NCI-H1930 (cell line): ENCODE data around the gene ROBO2.
A peak's percentile ranks its signal among the peaks of the same experiment; 100 is the strongest.

Experiments used
- DNase-seq, 2 experiments: peaks; one replicate each; lab custom pipeline; 2025; lab: John Stamatoyannopoulos, UW

The ROBO2 gene

GRCh38 chr3:77412584-77412983, 372.7 kb downstream of the ROBO2 start:
- DNase-seq = no peak

DNA sequence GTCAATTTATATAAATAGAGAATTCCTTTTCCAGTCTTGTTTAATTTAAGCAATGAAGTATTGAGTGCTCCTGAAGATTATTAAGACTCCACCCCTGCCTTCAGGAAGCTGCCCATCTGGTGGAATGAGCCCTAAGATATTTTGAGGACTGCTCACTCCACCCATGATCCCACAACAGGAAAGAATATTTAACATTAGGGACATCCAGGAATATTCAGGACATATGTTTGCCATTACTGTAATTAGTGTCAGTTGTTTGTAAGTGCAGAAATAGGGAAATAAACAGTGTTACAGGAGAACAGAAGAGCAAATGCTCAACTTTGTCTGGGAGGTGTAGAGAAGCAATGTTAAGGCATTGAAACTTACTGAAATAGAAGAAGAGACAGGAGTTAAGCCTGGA, 375.0 kb downstream of the ROBO2 start:
- DNase-seq = no peak

GRCh38 chr3:77420336-77420735, 380.4 kb downstream of the ROBO2 start:
- DNase-seq = peak in 1 of 2 experiments; percentile 0

- no peak for DNase-seq
Measured at GRCh38 chr3:77421916-77422315, 382.0 kb downstream of the ROBO2 start.

- no peak for DNase-seq
Measured at GRCh38 chr3:77426531-77426930, 386.6 kb downstream of the ROBO2 start.

DNA sequence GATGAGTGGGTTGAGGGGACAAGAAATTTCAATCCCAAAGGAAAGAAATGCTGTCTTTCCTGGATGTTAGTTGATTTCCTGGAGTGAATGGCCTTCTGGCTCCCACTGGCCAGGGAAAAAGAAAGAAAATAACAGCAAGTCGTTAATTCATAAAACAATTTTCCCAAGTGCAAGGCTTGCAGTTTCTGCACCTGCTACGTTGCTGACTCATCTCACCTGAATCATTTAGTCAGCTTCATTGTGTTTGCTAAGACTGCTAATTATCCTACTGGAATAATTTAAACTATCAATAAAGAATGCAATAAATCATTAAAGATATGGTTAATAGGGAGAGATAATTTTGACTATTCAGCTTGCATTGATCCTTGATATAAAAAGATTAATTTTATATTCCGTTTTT, 387.6 kb downstream of the ROBO2 start:
- no peak for DNase-seq

DNA sequence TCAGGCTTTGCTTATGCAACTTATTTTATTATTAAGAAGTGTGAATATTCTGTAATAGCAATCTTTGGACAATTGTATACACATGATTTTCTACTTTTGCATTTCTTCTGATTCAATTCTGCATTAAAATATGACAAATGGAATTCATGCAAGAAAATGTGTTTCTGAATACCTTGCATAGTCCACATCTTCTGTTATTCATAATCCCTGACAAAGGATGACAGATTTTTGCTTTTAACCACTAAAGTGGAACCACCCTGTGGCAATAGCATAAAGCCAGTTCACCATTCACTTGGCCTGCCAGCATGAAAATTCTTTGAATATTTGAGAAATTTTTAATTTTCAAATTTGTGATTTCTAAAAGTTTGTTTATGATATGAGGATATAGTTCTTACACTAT, 397.0 kb downstream of the ROBO2 start:
- DNase-seq = no peak

- no peak for DNase-seq
Measured at GRCh38 chr3:77446084-77446483, 406.2 kb downstream of the ROBO2 start.

GRCh38 chr3:77446761-77447160, 406.9 kb downstream of the ROBO2 start:
- no peak for DNase-seq

DNA sequence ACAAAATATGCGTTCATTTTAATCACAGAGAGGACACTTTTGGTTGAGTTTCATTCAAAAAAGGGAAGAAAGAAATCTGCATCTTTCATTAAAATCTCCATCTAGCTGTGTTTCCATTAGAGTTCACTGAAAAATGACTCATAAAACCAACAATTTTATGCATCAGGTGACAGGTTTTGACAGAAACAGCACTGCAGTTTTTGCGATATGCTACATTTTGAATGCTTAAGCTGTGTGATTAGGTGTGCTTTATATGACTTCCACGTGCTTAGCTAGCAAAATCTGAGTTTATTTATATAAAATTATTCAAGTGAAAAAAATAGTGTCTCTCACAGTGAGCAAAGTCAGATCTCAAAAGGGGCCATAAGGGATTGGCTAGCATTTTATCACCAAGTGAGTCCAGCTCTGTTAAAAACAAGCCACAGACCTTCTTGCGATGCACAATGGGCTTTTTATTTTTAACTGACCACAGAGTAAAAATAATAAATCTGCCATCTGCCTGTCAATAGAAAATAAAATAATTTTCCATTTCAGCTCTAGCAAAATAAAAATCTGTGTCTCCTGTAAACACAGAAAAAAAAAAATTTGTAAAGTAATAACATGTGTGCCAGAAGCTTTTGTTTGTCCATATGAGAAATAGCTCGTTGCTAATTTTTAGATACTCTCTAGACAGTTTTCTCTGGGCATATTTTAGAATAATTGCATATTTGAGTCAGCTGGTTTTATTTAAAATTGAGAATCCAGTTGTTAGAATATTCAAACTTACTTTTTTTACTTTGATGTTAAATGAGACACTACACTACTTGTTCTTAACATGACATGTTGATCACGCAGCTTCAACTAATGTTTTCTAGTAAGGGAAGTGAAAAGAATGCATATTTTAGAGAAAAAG, 409.8 kb downstream of the ROBO2 start:
- no peak for DNase-seq

DNA sequence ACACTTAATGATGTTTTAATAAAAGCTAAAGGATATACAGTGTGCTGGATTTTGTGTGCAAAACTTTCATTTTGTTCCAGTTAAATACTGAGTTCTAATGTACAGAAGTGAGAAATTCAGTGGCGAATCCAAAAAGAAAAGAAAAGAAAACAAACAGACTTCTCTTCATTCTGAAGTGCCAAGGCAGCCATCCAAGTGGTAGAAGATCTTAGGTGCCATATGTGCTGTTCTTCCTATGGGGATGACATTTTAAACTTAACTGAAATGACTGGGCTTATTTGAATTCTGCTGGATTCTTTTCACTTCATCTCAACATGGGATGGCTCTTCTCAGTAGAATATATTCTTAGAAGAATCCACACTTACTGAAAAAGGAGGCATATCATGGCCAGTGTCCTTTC, 416.5 kb downstream of the ROBO2 start:
- DNase-seq = no peak

DNA sequence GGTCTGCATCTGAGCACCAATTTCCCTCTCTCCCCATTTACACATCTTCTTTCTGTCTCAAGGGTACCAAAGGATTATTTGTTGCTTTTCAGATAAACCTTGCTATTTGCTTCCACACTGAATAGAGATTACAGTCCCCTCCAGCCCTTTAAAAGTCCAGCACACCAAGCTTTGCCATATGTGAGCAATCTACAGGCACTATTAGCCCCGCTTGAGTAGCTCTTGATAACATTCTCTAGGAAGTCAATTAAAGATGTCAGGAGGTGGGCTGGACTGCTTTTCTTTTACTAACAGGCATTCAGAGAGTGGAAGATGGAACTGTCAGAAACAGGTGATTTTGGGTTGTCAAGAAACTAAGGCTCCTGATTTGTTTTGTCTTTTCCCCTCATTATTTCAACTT, 417.0 kb downstream of the ROBO2 start:
- DNase-seq = no peak

GRCh38 chr3:77459926-77460325, 420.0 kb downstream of the ROBO2 start:
- no peak for DNase-seq

DNA sequence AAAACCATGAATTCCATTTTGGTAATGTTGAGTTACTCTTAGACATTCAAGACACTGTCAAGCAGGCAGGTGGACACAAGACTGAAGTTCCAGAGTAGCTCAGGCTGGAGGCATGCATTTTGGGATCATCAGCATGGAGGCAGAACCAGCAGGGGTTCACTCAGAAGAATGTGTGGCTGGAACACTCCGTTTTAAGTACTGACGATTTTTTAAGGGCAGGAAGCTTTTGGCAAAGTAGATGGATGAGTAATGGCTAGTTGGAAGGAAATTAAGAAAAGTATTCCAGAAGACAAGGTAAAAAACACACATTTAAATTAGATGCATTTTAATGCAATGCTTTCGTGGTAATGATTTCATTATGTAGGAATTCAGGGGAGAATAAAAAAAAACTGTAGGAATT, 420.4 kb downstream of the ROBO2 start:
- no peak for DNase-seq

DNA sequence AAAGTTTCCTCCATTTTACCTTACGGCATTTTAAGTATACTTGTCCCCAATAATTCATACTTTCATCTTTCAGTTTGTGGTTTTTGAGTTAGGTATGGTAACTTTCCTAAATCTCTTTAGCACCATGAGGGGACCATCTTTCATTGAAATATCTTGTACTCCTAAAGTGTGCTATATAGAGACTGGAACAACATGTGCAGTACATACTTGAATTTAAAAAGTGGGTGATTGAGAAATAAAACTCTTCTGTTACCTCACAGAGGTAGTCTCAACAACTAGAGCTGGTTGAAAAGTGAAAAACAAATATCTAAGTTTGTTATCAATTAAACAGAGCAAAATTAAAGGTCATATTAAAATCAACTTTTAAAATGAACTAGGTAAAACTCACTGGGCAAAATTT, 423.1 kb downstream of the ROBO2 start:
- DNase-seq = no peak

- no peak for DNase-seq
Measured at GRCh38 chr3:77464111-77464688, 424.3 kb downstream of the ROBO2 start.

DNA sequence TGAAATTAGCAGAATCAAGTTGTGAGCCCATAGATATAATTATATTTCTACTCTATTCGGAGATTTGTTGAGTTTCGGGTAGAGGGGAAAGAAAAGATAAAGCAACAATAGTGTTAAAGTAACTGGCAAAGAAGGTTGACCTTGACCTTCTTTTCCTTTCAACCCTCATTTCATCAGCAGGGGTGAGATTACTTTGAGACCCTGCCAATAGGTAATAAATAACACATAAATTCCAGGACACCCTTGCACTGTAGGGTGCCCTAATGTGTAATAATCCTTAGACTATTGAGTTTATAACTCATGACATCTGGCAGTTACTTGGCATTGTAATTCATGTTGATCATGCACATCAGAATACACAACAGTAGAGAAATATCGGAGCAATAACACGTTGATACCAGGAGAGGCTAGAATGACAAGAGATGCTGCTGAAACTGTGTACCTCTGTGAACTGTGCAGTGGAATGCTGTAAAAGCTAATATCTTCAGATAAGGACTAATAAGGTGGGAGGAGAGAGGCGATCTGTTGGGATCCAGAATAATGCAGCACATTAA, 426.7 kb downstream of the ROBO2 start:
- DNase-seq = no peak

DNA sequence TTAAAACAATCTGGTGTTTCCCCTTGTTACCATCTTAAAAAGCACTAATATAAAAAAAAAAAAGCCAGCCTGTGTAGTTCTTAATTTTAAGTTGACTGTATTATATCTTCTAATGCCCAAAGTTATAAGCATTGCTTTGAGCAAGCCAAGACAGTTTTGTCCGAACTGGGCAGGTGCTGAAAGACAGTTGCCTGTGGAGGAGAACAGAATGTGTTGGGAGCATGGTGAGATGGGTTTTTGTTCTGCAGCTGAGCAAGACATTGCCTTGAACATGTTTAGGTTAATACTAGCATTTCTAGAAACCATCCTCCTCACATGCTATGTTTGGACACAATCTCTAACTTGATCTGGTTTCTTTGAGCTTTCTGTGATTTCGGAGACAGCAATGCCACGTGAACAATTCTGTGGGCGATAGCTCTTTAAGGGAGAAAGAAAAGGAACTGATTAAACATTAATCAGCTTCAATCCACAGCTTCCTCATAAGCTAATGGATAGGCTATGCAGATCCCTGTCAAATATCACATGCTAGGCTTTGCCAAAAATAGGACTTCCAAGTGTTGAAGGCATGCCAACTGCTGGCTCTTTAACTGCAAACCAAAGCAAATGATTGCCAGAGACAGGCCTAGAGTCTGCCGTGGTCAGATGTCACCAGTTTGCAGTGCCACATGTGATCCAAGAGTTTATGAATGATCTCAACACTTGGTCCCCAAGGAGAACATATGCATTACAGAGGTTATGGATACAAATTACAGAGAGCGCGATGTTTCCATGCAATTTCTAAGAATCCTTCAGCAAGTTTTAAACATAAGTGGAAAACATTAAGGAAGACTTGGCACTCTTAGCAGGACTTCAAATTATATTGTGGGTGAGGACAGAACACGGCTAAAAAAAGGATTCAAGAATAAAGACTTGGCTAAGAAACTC, 428.1 kb downstream of the ROBO2 start:
- DNase-seq = no peak

DNA sequence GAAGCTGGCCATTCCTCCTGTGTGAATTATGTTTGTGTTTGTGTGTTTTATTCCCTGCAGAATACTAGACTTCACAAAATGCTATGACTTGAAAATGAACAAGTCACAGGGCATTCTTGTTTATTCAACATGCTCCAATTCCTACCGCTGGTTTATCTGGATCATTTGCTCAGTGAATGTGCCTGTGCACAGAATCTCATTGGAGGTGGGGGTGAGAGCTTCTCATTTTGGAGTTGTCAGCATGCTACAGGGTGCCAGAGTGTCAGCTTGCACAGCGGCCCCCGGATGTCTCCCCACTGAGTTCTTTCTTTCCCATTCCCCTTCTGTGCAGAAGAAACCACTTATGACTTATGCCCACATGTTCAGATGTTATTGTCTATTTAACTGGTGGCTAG, 428.7 kb downstream of the ROBO2 start:
- DNase-seq = no peak

- no peak for DNase-seq
Measured at GRCh38 chr3:77475507-77475906, 435.6 kb downstream of the ROBO2 start.

DNA sequence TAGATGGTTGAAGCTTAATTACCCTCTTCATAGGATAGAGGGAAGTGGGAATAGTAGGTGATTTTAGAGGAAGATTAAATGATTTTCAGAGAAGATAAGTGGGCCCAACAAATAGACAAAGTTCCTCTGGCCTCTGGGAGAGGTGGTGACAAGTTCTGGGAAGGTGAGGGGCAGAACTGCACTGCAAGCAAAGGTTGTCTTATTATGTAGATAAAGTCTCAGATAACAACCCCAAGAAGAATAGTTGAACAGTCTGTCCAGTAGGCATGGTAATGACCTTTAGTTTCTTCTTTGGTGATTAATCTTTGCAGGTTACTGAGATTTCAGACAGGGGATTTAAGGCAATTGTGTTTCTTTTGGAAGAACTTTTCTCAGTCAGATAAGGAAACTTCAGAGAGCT, 439.1 kb downstream of the ROBO2 start:
- DNase-seq = no peak

DNA sequence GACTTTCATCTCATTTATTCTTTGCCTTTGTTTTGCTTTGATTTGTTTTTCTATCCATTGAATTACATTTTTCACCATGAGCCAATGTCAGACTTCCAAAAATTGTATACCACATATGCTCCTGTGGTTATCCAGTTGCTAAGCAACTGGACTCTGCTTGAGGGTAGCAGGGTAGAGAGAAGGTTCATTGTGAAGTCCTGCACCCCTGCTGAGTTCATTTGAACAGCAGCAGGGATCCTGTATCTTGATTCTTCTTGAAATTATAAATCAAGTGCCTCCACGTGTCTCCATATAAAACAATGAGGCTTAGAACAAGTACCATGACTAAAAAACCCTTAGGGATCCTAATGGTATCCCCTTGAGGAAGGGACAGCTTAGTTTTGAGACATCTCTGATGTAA, 449.3 kb downstream of the ROBO2 start:
- no peak for DNase-seq
